OCI-LY3 (cell line): ENCODE measurements around the gene FXYD2.

Experiments
- EZH2phosphoT487 ChIP-seq: fragments of 200-600 bp; shearing (Covaris generic); IDR thresholded peaks from 2 replicates; pipeline ENCODE4 v1.6.1; 2018; ENCODE audit warnings: antibody characterized with exemption, mixed run types, low read depth
- TF ChIP-seq, protein P1 (sequence below): fragments of 200-600, 300-600 bp; sonication (generic); IDR thresholded peaks from 2 replicates; pipeline ENCODE4 v1.5.1; 2014; ENCODE audit warnings: antibody characterized with exemption, low read length, low read depth

DNA sequence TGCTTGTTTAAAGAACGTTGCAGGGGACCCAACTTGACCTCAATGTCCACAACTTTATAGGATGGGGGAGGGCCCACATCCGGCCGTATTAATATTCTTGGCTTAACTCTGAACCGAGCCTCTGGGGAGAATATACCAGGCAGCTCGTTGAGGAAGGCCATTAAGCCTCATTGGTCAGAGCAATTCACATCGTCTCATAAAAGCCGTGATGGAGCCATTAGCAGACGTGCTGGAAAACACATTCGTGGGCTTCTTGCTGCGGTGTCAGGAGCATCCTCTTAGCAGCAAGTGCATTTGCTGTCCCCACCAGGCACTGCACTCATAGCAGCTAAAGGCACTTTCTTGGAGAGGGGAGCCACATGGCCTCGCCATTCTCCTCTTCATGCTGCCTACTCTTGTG lies 42.4 kb downstream of the FXYD2 start:
- TF ChIP-seq, protein P1, sequence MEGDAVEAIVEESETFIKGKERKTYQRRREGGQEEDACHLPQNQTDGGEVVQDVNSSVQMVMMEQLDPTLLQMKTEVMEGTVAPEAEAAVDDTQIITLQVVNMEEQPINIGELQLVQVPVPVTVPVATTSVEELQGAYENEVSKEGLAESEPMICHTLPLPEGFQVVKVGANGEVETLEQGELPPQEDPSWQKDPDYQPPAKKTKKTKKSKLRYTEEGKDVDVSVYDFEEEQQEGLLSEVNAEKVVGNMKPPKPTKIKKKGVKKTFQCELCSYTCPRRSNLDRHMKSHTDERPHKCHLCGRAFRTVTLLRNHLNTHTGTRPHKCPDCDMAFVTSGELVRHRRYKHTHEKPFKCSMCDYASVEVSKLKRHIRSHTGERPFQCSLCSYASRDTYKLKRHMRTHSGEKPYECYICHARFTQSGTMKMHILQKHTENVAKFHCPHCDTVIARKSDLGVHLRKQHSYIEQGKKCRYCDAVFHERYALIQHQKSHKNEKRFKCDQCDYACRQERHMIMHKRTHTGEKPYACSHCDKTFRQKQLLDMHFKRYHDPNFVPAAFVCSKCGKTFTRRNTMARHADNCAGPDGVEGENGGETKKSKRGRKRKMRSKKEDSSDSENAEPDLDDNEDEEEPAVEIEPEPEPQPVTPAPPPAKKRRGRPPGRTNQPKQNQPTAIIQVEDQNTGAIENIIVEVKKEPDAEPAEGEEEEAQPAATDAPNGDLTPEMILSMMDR: no peak
- no peak for TF ChIP-seq EZH2phosphoT487
